Measurements from ENCODE around the gene FGD5.

Gene FGD5

DNA sequence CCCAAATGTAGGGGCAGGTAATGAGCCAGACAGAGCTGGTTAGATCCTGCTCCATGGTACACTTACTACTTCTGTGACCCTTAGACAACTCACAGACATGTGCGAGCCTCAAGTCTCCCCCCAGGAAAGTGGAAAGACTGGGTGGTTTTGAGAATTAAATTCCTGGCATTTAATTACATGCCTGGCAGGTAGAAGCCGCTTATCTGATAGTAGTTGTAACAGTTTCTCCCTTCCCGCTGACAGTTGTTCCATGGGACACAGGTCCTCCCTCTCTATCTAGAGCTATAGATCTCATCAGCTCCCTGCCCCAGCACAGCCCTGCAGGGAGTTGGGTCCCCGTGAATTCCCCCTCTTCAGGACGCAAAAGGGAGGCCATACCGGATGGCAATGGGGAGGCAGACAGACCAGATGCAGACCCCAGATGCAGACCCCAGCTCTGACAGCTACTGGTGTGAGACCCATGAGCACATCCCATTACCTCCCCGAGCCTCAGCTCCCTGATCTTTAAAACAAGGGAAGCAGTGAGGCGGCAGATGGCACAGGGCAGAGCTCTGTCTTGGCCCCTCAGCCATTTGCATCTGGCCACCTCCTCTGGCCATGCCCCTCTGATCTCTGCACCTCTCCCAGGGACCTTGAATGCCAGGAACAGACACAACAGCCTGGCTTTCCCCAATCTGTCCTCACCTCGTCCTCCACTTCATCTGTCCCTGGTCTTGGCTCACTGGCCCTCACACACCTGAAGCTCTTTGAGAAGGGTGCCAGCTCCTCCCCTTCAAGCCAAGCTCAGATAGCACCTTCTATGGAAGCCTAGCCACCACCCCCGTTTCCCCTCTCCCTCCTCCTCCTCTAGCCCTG is 94.5 kb downstream of the FGD5 start:
- Histone ChIP-seq H3K9ac (ENCODE audit: low read length) (no peak overlapping the region), H3K9me3 (ENCODE audit: low read length) (no peaks in the 10 kb centered on the region), H3K79me2 (ENCODE audit: insufficient read depth, low read length) (no peaks in the 10 kb centered on the region), H3F3A (ENCODE audit: insufficient read depth, low read length) (no peaks in the 10 kb centered on the region), H3K27ac (ENCODE audit: low read depth, low read length, poor library complexity, severe bottlenecking) (no peak overlapping the region), H2AFZ (ENCODE audit: low read length) (no peak overlapping the region), H3K36me3 (ENCODE audit: insufficient read depth, low read length) (no peaks in the 10 kb centered on the region), H3K4me3 (ENCODE audit: low read depth, low read length, poor library complexity, severe bottlenecking) (no peak overlapping the region), H3K9me2 (ENCODE audit: low read depth, low read length) (no peaks in the 10 kb centered on the region), H4K20me1 (ENCODE audit: insufficient read depth, low read length) (no peaks in the 10 kb centered on the region), H3K27me3 (ENCODE audit: insufficient read depth, low read length) (peaks cover 3% of the 10 kb centered on the region; the same call in 1 of the 2 replicates), H3K4me2 (ENCODE audit: low read length) (no peak overlapping the region), H3K4me1 (ENCODE audit: insufficient read depth, low read length, severe bottlenecking) (no peaks in the 10 kb centered on the region)
- no peak for TF ChIP-seq EZH2 (IDR thresholded peaks at IDR 0.05; ENCODE audit: borderline replicate concordance, low read length)
- TF ChIP-seq, protein P1, sequence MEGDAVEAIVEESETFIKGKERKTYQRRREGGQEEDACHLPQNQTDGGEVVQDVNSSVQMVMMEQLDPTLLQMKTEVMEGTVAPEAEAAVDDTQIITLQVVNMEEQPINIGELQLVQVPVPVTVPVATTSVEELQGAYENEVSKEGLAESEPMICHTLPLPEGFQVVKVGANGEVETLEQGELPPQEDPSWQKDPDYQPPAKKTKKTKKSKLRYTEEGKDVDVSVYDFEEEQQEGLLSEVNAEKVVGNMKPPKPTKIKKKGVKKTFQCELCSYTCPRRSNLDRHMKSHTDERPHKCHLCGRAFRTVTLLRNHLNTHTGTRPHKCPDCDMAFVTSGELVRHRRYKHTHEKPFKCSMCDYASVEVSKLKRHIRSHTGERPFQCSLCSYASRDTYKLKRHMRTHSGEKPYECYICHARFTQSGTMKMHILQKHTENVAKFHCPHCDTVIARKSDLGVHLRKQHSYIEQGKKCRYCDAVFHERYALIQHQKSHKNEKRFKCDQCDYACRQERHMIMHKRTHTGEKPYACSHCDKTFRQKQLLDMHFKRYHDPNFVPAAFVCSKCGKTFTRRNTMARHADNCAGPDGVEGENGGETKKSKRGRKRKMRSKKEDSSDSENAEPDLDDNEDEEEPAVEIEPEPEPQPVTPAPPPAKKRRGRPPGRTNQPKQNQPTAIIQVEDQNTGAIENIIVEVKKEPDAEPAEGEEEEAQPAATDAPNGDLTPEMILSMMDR (IDR thresholded peaks at IDR 0.05; ENCODE audit: low read length): no peak

GRCh38 chr3:14913926-14914778 is 95.4 kb downstream of the FGD5 start:
- no peak overlapping the region for H3K4me2 ChIP-seq (ENCODE audit: low read length)
- no peaks in the 10 kb centered on the region for H3K79me2 ChIP-seq (ENCODE audit: insufficient read depth, low read length)
- no peaks in the 10 kb centered on the region for H3K4me1 ChIP-seq (ENCODE audit: insufficient read depth, low read length, severe bottlenecking)
- H3K27ac ChIP-seq (ENCODE audit: low read depth, low read length, poor library complexity, severe bottlenecking): no peak overlapping the region
- H3K9me2 ChIP-seq (ENCODE audit: low read depth, low read length): no peaks in the 10 kb centered on the region
- no peak overlapping the region for H3K9ac ChIP-seq (ENCODE audit: low read length)
- H3K36me3 ChIP-seq (ENCODE audit: insufficient read depth, low read length): no peaks in the 10 kb centered on the region
- H2AFZ ChIP-seq (ENCODE audit: low read length): no peak overlapping the region
- H3K27me3 ChIP-seq (ENCODE audit: insufficient read depth, low read length): peaks cover 3% of the 10 kb centered on the region; the same call in 1 of the 2 replicates
- H4K20me1 ChIP-seq (ENCODE audit: insufficient read depth, low read length): no peaks in the 10 kb centered on the region
- H3K4me3 ChIP-seq (ENCODE audit: low read depth, low read length, poor library complexity, severe bottlenecking): no peak overlapping the region
- H3K9me3 ChIP-seq (ENCODE audit: low read length): no peaks in the 10 kb centered on the region
- TF ChIP-seq, protein P1 (IDR thresholded peaks at IDR 0.05; ENCODE audit: low read length): peak; percentile 23
- TF ChIP-seq EZH2 (IDR thresholded peaks at IDR 0.05; ENCODE audit: borderline replicate concordance, low read length): no peak
- H3F3A ChIP-seq (ENCODE audit: insufficient read depth, low read length): no peaks in the 10 kb centered on the region

DNA sequence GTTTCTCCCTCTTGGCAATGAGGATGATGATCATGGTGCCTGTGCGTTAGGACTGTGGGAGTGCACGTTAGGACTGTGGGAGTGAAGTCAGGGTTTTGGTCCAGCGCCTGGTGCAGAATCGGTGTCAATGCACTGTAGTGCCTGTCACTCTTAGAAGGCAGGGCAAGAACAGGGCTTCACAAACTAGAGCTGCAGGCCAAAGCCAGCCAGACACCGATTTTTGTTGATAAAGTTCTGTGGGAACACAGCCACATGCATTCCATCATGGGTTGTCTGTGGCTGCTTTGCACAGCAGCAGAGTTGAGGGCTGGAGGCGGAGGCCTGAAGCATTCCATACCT is 96.0 kb downstream of the FGD5 start:
- Histone ChIP-seq H3K27me3 (ENCODE audit: insufficient read depth, low read length) (peaks cover 3% of the 10 kb centered on the region; the same call in 1 of the 2 replicates), H3K27ac (ENCODE audit: low read depth, low read length, poor library complexity, severe bottlenecking) (no peak overlapping the region)
- no peak for TF ChIP-seq EZH2 (IDR thresholded peaks at IDR 0.05; ENCODE audit: borderline replicate concordance, low read length)
- TF ChIP-seq, protein P1 (IDR thresholded peaks at IDR 0.05; ENCODE audit: low read length): no peak

More for the DNA sequence above, 96.0 kb downstream of the FGD5 start:
- no peaks in the 10 kb centered on the region for H3K9me3 ChIP-seq (ENCODE audit: low read length)
- H3K4me2 ChIP-seq (ENCODE audit: low read length): no peak overlapping the region
- no peak overlapping the region for H3K4me3 ChIP-seq (ENCODE audit: low read depth, low read length, poor library complexity, severe bottlenecking)
- no peak overlapping the region for H2AFZ ChIP-seq (ENCODE audit: low read length)
- no peaks in the 10 kb centered on the region for H3F3A ChIP-seq (ENCODE audit: insufficient read depth, low read length)
- no peaks in the 10 kb centered on the region for H3K36me3 ChIP-seq (ENCODE audit: insufficient read depth, low read length)
- no peaks in the 10 kb centered on the region for H3K79me2 ChIP-seq (ENCODE audit: insufficient read depth, low read length)
- no peaks in the 10 kb centered on the region for H3K9me2 ChIP-seq (ENCODE audit: low read depth, low read length)
- H4K20me1 ChIP-seq (ENCODE audit: insufficient read depth, low read length): no peaks in the 10 kb centered on the region
- H3K4me1 ChIP-seq (ENCODE audit: insufficient read depth, low read length, severe bottlenecking): no peaks in the 10 kb centered on the region
- H3K9ac ChIP-seq (ENCODE audit: low read length): no peak overlapping the region
